GM21717 (cell line): ENCODE results near the gene ALAS1.

Source experiments
- ATAC-seq: cut with Tn5 transposase; IDR thresholded peaks from one replicate; pipeline ENCODE4 v1.9.1; 2021; ENCODE audit warnings: mild to moderate bottlenecking, moderate library complexity; ENCODE audit not compliant: unreplicated experiment

The ALAS1 gene

DNA sequence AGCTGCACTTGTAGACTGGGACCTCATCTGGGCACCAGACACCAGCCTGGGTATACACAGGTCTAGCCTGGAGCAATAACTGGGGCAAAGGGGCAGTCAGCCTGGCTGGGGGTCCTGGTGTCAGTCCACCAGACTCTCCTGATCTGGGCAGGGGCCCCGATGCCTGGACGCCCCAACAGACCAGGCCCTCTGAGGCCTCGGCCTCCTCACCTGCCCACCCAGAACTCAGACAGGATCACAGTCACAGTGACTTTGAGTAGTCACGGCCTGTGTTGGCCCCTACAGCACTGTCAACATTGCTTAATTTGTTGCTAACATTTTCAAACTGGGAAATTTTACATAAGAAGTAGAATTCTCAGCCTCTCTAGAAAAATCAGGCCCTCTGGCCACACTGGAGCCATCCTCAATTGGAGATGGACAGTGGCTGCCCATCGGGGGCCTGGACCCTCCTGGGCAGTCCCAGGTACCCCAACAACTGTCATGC lies 35.2 kb downstream of the ALAS1 start:
- no peak for ATAC-seq

GRCh38 chr3:52233968-52234367 lies 36.0 kb downstream of the ALAS1 start:
- no peak for ATAC-seq

- no peak for ATAC-seq
Observed at GRCh38 chr3:52234516-52235447, 36.8 kb downstream of the ALAS1 start.

DNA sequence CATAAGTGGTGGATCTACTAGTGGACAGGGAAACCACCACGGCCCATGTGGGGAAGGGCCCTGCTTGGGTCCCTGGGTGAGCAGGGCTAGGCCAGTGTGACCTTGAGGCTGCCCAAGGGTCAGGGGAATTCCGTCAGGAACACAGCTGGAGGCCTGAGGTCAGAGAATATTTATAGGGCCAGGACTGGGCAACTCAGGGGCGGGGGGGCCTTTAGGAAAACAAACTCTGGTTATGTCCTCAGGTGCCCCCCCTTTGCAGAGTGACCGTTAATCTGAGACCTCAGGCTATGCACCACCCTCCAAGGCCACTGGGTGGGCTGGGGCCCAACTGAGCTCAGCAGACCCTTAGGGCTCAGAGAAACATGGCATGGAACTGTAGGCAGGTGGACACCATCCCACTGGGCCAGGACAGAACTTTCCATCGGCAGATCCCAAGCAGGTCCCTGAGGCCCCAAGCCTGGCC lies 38.5 kb downstream of the ALAS1 start:
- no peak for ATAC-seq

GRCh38 chr3:52237006-52237656 lies 39.2 kb downstream of the ALAS1 start:
- no peak for ATAC-seq

DNA sequence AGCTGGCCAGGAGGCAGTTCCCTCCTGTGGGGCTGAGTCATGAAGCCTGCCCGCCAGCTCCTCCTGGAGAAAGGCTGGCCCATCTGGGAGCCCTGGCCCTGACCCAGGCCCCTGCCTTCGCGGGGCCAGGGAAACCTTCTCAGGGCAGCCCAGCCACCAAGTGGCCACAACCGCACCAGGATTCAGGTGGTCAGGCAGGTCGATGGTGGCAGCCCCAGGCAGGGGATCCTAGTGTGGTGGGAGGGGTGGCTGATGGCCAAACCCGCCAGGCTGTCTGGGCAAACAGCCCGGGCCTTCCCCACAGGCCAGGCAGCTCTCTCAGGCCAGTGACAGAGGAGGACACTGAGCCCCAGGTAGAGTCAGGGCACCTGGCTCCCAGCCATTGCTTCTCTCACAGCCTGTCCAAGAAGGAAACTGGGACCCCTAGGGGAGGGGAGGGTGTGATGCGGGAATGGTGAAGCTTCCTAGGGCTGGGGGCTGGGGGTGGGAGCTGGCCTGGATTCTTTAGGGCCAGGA lies 39.8 kb downstream of the ALAS1 start:
- no peak for ATAC-seq

DNA sequence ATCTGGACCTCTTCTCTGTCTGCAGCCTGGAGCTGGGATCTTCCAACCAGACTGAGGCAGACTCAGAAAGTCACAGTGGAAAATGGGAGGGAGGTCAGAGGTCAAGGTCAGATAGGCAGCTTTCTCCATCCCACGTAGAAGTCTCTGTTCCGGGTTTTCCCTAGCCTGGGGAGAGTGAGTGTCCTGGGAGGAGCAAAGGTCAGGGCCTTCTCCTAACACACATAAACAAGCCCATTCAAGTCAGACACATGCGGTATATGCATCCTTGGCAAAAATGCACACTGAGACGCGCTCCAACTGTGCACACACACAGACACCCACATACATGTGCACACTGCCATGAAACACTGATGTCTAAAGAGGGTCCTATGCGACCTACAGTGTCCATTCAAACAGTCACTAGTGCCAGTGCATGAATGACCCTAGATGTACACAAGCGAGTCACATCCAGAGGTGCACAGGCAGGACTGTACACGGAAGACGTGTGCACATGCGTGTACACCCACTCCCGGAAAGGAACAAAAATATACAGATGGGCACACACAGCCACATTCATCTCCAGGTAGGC lies 40.3 kb downstream of the ALAS1 start:
- peak; percentile 4 for ATAC-seq

GRCh38 chr3:52238761-52239701 lies 41.1 kb downstream of the ALAS1 start, which contains the start of gene TWF2:
Gene TWF2, minus strand, starts transcription at chr3:52239158. Its CDS starts 142 bp downstream, at chr3:52239016.
- ATAC-seq, result peak; percentile 48

DNA sequence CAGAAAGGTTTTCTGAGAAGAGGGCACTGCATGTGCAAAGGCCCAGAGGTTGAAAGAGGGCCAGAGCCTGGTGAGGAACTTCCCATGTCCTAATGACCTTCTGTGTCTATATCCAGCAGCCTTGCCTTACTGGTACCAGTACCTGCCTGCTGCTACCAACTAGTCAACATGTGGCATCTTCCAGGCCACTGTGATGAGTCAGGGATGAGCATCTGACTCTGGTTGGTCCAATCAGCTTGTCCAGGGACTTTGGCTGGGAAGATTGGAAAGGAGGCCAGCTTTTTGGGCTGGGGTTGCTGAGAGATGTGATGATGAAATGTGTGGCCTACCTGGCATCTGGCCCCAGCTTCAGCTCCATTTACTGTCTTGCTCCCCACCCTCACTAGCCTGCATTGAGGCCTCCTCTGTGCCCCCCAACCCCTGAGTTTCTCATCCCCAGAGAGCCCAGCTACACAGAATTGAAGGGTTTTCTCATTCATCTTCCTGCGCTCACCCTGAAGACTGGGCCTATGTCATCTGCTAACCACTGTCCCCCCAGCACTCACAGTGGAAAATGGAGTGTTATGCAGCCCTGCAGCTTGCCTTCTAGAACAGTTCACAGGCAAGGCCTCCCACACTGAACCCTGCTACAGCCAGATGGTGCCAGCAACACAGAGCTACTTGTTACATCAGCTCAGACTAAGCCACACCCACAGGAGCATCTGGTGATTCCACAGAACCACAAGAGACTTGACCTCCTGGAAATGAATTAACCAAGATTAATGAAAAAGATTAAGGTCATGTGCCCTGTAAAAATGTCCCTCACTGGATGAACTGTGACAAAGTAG lies 42.3 kb downstream of the ALAS1 start:
- no peak for ATAC-seq

DNA sequence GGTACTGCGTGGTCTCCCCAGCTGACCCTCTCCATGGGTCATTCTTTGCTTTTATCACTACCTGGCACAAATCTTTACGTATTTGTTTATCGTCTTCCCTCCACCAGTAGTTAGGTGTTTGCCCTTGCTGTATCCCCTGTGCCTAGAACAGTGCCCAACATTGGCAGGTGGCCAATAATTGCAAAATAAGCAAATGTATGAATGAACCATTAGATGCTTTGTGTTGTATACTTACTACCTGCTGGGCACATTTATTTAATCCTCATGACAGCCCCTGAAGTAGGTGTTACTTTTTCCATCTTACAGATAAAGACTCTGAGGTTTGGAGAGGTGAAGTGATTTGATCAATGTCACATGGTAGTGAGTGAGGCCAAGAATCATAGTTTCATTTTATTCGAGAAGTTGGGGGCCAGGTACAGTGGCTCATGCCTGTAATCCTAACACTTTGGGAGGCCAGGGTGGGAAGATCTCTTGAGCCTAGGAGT lies 43.0 kb downstream of the ALAS1 start:
- no peak for ATAC-seq

DNA sequence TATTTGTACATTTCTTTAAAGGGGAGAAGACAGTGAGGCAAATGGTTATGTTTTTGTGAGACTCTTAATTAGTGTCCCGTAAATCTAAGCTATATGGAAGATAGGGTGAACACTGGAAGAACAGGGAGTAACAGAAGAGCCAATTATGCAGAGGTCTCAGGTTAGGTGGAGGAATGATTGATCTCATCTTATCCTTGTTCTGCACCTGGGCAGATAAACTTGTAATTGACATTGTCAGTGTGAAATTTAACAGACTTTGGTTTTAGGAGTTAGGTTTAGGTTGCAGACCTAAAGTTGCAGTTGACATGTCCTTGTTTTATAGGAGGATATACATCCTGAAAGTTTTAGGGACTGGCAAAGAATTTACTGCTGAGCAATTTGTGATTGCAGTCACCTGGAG lies 44.1 kb downstream of the ALAS1 start:
- ATAC-seq, result no peak

DNA sequence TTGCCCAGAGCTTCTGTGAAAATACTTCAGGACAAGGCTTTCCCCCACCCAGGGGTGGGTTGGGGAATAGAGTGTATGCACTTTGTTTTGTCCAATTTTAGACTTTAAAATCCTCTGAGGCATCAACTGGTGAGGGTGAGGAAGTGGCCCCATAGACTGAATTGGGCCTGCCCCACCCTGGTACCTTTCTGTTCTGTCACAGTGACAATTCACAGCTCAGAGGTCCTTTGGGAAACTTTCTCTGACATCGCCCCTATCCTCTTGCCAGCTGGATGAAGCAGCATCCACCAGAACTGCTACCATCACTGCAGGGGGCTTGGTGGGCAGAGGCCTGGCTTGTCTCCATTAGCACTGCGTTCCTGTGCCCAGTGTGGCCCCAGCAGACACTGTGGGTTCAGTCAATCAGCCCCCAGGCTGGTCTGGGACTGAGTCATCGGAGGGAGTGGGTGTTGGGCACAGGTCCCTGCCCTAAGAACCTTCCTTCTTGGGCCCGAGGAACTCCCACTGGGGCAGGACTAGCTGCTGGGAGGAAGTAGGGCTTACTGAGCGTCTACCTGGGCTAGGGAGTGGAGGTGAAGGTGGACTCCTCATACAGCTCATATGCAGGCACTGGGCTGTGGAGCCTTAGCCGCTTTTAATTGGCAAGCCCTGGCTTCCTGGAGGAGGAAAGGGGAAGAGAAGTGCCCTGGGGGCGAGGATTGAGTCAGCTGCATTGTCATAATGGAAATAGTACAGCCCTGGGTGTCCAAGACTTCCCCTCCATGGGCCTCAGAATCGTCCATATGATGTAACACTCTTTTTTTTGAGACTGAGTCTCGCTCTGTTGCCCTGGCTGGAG lies 46.0 kb downstream of the ALAS1 start:
- ATAC-seq, result peak; percentile 31

GRCh38 chr3:52245322-52246263 lies 47.6 kb downstream of the ALAS1 start, which contains the start of gene PPM1M:
Gene PPM1M, plus strand, starts transcription at chr3:52245759. Its CDS starts 66 bp downstream, at chr3:52245825.
- ATAC-seq, result peak; percentile 24

DNA sequence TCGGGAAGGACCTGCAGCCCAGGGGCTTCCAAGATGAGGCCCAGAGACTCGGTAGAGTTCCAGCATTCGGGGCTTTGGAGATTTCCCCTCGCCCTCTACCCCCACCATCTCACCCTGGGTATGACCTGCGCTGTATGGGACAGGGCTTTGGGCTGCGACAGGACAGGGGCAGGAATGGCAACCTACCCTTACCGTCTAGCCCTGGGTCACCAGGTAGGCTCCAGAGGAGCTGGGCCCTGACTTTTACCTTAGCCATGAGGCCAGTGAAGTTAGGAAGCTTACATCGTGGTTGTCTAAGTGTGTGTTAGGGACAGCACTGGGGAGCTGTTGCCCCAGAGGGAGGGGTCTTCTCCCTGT lies 48.3 kb downstream of the ALAS1 start:
- no peak for ATAC-seq

DNA sequence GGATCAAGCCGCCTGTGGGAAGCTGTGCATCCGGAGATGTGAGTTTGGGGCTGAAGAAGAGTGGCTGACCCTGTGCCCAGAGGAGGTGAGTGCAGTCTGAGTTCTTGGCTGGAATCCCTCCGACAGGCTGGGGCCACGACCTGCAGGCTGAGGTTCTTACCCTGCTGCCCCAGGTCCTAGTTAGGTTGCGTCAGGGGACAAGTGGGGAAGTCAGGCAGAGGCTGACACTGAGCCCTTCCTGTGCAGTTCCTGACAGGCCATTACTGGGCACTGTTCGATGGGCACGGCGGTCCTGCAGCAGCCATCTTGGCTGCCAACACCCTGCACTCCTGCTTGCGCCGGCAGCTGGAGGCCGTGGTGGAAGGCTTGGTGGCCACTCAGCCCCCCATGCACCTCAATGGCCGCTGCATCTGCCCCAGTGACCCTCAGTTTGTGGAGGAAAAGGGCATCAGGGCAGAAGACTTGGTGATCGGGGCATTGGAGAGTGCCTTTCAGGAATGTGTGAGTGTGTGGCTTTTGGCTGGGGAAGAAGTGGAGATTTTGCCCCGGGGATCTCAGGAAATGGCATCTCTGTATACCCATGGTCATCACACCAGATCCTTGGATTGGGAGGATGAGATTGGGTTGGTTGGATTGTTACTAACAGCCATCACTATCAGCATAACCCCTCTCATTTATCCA lies 48.9 kb downstream of the ALAS1 start:
- ATAC-seq, result no peak

GRCh38 chr3:52247409-52248164 lies 49.6 kb downstream of the ALAS1 start:
- ATAC-seq, result no peak
